CD4-positive, alpha-beta T cell treated with Interleukin-6 at 100 ng/mL for 8 hours (primary cell): ENCODE measurements around the gene ACSM5.
A peak's percentile ranks its signal among the peaks of the same experiment; 100 is the strongest.

Source experiments
- DNase-seq: peaks from one replicate; pipeline ENCODE4 v3.0.0-alpha.2; 2020; ENCODE audit warnings: mixed read lengths, low spot score

ACSM5 gene, protein sequence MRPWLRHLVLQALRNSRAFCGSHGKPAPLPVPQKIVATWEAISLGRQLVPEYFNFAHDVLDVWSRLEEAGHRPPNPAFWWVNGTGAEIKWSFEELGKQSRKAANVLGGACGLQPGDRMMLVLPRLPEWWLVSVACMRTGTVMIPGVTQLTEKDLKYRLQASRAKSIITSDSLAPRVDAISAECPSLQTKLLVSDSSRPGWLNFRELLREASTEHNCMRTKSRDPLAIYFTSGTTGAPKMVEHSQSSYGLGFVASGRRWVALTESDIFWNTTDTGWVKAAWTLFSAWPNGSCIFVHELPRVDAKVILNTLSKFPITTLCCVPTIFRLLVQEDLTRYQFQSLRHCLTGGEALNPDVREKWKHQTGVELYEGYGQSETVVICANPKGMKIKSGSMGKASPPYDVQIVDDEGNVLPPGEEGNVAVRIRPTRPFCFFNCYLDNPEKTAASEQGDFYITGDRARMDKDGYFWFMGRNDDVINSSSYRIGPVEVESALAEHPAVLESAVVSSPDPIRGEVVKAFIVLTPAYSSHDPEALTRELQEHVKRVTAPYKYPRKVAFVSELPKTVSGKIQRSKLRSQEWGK

GRCh38 chr16:20409398-20410120 is at the start of gene ACSM5:
Gene ACSM5, plus strand, starts transcription at chr16:20409534. Its CDS starts 1,951 bp downstream, at chr16:20411485.
- no peak for DNase-seq

GRCh38 chr16:20359997-20360396 is 49.3 kb upstream of the ACSM5 start:
- no peak for DNase-seq

DNA sequence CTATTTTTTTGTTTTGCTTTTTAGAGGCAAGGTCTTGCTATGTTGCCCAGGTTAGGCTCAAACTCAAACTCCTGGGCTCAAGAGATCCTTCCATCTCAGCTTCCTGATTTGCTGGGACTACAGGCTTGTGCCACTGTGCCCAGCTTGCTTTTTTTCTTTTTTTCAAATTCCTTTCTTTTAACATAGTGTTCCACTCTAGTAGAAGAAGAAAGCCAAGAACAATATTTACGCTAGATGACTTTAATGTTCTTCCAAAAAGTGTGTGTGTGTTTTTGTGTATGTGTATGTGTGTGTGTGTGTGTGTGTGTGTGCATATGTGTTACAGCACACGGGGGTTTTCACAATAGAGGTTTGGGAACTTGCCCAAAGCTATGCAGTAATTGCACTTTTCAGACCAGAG is 46.1 kb upstream of the ACSM5 start:
- DNase-seq = no peak

GRCh38 chr16:20364051-20364450 is 45.3 kb upstream of the ACSM5 start:
- no peak for DNase-seq

DNA sequence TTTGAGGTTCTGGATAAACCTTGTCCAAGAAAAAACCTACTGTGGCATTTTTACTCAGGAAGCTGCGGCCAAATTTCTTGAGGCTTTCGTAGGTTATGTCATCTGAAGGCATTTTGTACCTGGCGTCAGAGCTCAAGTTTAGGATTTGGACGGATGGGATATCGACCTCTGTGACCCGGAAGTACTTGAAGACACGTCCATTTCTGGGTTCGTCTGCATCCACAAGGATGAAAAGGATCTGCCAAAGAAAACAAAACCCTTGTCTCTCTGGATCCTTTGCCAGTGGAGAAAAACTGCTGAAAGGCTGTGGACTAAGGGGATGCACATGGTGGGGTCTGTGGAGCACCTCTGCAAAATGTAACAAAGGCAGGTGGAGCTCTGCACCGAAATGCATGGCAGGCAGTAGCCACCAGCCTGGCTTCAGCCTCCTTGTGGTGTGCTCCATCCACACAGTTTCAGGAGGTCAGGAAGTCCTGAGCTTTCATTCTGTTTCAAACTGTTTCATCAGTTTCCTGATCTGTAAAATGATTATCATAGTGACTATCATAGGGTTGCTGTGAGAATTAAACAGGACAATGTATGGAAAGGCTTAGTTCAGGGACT is 39.8 kb upstream of the ACSM5 start:
- no peak for DNase-seq

- no peak for DNase-seq
These were observed 36.6 kb upstream of the ACSM5 start for GRCh38 chr16:20372701-20373100.

GRCh38 chr16:20377181-20377580 is 32.2 kb upstream of the ACSM5 start:
- no peak for DNase-seq

- DNase-seq = no peak
These were observed 28.6 kb upstream of the ACSM5 start for GRCh38 chr16:20380782-20381181.

DNA sequence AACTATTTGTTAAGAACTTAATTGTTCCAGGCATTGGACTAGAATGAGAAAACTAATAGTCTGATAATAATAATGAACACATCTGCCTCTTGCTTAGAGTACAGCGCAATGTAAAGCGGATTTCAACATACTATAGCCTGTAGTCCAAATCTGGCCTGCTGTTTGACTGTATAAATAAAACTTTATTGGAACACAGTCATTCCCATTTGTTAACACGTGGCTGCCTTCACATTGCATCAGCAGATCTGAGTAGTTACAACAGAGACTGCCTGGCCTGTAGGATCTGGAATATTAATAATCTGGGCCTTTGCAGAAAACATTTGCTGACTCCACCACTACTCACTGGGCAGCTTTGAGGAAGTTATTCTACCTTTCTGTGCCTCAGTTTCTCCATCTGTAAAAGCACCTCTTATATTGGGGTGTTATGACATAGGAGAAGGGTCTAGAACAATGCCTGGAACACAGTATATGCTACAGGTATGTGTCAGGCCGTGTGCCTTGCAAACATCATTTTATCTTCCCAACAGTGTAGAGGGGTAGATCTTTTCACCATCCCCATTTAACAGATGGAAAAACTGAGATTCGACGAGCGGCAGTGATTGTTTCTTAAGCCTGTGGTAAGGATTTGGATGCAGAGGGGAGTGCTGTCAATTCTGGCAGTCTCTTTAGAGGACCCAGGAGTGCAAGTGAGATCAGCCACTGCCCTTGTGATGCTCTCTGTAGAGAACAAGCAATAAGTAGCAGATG is 27.0 kb upstream of the ACSM5 start:
- no peak for DNase-seq

DNA sequence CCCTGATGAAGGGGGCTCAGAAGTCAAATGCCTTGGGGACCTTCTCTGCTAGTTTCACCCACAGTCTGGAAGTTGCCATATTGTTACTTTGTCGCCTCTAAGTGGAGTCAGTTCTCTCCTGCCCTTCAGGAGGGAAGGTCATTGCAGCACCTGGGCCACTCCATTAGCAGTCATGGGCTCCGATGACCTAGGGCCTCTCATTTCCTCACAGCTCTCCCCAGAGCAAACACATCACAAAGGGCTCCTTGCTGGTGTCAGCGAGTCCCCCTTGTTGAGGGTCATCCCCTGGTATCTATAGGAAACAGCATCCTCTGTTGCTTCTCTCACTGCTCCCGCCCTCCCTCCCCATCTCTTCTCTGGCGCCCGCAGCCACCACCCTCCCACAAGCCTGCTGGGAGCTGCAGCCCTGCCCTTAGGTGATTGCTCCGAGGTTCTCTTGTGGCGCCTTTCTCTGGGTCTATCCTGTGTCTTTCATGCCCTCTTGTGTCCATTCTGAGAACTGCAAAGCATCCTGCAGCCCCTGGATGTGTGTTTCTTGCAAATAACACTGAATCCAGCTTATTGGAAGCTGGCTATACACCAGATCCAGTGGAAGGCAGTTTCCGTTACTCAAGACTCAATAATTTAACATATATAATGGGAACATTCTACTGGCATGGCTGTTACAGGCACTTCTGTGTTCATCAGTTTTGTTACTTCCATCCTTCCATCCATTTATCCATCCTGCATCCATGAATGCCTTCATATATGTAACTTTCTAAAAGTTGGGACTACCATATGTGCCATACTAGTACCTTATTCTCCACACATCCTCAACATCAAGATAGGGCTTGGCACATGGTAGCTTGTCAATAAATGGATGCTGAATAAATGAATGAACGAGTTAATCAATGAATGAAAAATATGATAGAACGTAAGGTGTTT is 26.0 kb upstream of the ACSM5 start:
- DNase-seq = peak; percentile 13

DNA sequence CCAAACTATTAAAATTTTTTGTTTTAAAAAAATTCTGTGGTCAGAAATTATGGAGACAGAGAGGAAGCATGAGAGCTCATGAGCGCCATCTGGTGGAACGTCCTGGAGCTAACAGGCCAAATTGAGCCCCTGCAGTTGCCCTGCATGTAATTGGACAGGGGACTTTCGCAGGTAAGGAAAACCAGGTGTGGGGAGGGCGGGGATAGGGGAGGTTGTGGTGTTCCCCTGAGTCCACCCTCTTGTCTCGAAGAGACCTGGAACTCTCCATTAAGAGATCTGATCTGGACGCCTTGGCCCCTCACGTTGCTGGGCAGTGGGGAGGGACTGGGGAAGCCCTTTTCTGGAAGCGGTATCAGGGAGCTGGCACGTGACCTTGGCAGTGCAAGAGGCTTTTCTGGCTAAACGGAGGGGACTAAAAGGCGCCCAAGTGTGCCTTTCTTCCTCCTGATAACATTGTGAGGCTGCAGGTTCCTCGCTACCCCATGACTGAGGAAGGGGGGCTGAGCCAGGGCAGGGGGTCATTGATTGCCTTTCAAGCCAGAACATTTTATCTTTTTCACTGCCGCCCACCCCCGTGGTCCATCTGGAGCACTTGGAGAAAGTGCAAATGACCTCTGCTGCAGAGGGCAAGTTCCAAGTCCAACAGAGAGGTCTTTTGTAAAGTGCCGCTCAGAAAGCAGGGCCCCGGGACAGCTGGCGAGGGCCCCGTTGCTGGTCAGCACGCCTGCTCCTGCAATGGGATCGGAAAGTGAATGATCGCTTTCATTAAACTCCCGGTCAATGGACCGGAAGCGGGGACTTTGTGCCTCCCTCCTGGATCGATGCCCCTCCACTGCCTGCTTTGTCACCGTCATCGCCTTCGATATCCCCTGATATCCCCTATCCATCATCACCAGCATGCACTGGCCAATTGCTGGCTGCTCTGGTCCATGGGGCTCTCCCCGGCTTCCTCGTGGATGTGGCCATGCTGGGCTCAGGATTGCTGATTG is 23.2 kb upstream of the ACSM5 start:
- DNase-seq = peak; percentile 18

GRCh38 chr16:20387978-20388377 is 21.4 kb upstream of the ACSM5 start:
- DNase-seq = no peak

GRCh38 chr16:20388854-20389253 is 20.5 kb upstream of the ACSM5 start:
- DNase-seq = no peak

DNA sequence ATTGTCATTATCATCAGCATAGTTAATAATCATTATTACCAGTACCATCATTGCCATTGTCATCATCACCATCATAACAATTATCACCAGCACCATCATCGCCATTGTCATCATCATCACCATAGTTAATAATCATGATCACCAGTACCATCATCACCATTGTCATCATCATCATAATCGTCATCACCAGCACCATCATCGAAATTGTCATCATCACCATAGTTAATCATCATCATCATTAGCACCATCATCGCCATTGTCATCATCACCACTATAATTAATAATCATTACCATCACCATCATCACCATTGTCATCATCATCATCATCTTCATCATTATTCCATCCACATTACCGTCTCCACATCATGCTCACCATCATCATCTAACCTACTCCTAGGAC is 18.3 kb upstream of the ACSM5 start:
- DNase-seq = no peak

DNA sequence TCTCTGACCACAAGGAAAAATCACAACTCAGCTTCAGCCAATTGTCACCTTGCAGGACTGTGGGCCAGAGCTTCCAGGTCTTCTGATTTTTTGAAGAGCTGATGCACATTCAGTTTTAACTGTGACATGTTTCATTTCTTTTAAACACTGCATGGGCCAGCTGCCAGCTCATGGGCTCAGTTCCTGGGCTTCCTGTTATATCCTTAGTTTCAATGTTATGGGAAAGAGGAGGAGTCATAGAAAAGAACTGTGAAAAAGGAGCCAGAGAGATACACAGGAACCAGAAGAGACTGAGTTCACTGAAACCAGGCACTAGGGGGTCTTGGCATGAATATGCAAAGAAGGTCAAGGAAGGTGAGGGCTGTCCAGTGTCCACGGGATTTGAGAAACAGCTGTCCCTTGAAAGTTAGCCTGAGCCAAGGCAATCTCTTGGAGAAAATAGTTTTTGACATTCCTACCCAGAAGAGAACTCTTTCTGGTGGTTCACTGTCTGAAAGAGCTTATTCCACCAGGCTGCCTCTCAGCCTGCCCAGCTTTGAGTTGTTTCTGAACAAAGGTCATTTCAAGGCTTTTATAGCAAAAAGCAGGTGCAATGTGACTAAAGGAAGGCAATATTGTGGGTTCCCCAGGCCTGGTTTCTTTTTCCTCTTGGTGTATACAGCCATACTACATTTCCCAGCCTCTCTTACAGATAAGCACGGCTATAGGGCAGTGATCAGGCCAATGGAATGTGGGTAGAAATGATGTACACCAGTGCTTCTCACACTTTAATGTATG is 15.3 kb upstream of the ACSM5 start:
- no peak for DNase-seq

DNA sequence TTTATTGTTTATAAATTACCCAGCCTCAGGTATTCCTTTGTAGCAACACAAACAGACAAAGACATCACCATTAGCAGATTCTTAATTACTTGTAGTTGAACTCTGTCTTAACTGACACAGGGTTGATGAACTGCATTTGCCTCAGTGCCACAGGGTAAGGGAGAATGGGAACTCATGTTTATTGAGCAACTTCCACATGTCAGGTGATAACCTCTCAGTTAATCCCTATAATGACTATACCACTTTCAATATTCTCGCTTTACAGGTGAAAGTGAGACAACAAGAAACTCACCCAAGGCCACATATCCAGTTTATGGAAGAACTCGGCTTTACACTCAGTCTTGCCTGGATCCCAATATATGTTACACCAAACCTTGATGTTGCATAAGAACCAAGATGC is 13.4 kb upstream of the ACSM5 start:
- no peak for DNase-seq

DNA sequence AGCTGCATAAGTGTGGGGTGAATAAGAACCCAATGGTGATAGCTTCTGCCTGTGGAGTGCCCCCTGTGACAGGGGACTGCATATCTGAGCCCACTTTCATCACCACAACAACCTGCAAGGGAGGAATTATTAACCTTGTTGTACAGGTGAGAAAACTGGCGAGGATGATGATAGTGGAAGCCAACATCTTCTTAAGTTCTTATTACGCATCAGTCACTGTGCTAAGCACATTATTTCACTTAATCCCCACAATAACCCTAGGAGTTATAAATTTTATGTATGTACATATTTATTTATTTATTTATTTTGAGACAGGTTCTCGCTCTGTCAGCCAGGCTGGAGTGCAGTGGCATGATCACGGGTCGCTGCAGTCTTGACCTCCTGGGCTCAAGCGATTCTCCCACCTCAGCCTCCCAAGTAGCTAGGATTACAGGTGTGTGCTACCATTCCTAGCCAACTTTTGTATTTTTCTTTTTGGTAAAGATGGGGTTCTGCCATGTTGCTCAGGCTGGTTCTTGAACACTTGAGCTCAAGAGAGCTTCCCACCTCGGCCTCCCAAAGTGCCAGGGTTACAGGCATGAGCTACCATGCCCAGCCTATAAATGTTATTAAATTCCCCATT is 12.4 kb upstream of the ACSM5 start:
- no peak for DNase-seq

DNA sequence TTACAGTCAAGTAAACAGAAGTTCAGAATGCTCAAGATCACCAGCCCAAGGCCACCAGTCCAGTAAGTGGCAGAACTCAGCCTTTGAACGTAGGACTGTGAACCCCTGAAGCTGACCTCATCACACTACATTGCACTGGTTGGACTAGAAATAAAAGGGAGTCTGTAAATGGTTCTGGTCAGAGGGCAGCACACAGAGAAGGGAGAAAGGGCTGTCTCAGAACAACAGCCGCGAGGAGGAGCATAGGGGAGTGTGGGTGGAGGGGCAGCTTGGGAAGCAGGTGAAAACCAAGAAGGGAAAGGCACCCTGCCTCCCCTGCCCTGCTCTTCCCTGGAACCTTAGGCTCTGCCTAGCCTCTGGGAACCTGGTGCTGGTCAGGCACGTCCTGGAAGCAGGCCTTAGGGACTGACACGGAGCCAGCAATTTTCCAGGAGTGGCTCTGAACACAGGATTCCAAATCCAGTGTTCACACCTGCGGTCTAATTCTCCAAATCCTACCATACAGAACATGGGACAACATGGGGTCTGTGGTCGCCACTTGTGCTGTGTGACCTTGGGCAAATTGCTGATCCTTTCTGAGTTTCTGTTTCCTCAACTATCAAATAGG is 11.8 kb upstream of the ACSM5 start:
- DNase-seq = no peak
